Right ventricle myocardium inferior (tissue), 1 donor: Measurements from ENCODE around the gene AURKAIP1. TPM values are rescaled to one million over a fixed set of nuclear protein-coding genes. Genes with fewer than 3 reads are reported as not detected.
A peak's percentile ranks its signal among the peaks of the same experiment; 100 is the strongest.
"Not testable (repeated sequence)": the region's sequence is repeated elsewhere in the genome, so short reads cannot be mapped to it uniquely, and the experiment has no call there.

ENCODE experiments used
- ATAC-seq: fragments of 200-7000 bp; cut with Tn5 transposase; one replicate; pipeline ENCODE4 v1.9.1; 2020; ENCODE audit warnings: mild to moderate bottlenecking, moderate library complexity
- DNase-seq: peaks from one replicate; pipeline ENCODE4 v3.0.0; 2021; ENCODE audit errors: missing footprints
- intact Hi-C: fragments of 100-400 bp; cut with DNase I; formaldehyde crosslinking; loops from one replicate; pipeline ENCODE4 v1.11.0; 2022
- total RNA-seq: library from RNA; stranded (reverse); fragmentation: NEBNext Ultra II Directional; extraction: Animal tissue kit (Norgen Biotek cat#: 25700); gene quantifications from one replicate; pipeline ENCODE4 v1.2.1, GENCODE V29; 2021
- donor health status: DM: no; HTN: yes; CAD: no; lungs with severe emphysema.

AURKAIP1 gene
- total RNA-seq, 1 donor from 2014 or later = 265 TPM

- ATAC-seq = no peak
Measured at GRCh38 chr1:1370771-1371300, 4.2 kb downstream of the AURKAIP1 start.

GRCh38 chr1:1370094-1370493 is 4.9 kb downstream of the AURKAIP1 start:
- not testable (repeated sequence) for ATAC-seq
- DNase-seq = peak; percentile 21

More at GRCh38 chr1:1370771-1371300, 4.2 kb downstream of the AURKAIP1 start:
- DNase-seq = peak; percentile 33
- intact Hi-C loops = loop anchor here (2.0 kb wide), 1 partner anchor 248 kb away; no protein-coding TSS in a partner anchor

GRCh38 chr1:1367315-1367714 is 7.7 kb downstream of the AURKAIP1 start:
- no peak for ATAC-seq
- intact Hi-C loops = no loop called here

More at GRCh38 chr1:1370094-1370493, 4.9 kb downstream of the AURKAIP1 start:
- intact Hi-C loops = loop anchor here (2.0 kb wide), 1 partner anchor 247 kb away; no protein-coding TSS in a partner anchor

GRCh38 chr1:1366699-1367066 is 8.3 kb downstream of the AURKAIP1 start:
- ATAC-seq = no peak
- intact Hi-C loops = no loop called here

More at GRCh38 chr1:1367315-1367714, 7.7 kb downstream of the AURKAIP1 start:
- DNase-seq = no peak

GRCh38 chr1:1365875-1366698 is 8.9 kb downstream of the AURKAIP1 start:
- DNase-seq = peak; percentile 15
- intact Hi-C loops = no loop called here
- ATAC-seq = no peak

More at GRCh38 chr1:1366699-1367066, 8.3 kb downstream of the AURKAIP1 start:
- no peak for DNase-seq

- ATAC-seq (no peak), DNase-seq (peak; percentile 55)
- intact Hi-C loops = no loop called here
Measured at GRCh38 chr1:1364266-1364665, 10.7 kb downstream of the AURKAIP1 start.

GRCh38 chr1:1361982-1362423 is 13.0 kb downstream of the AURKAIP1 start:
- ATAC-seq (peak; percentile 47), DNase-seq (peak; percentile 86)
- intact Hi-C loops = no loop called here

GRCh38 chr1:1361233-1361981 is 13.6 kb downstream of the AURKAIP1 start:
- intact Hi-C loops = no loop called here
- ATAC-seq = no peak
- peak; percentile 16 for DNase-seq

GRCh38 chr1:1360506-1361169 is 14.4 kb downstream of the AURKAIP1 start:
- DNase-seq (peak; percentile 78), ATAC-seq (peak; percentile 58)
- intact Hi-C loops = no loop called here

GRCh38 chr1:1359664-1360468 is 15.1 kb downstream of the AURKAIP1 start:
- ATAC-seq = peak; percentile 21
- intact Hi-C loops = no loop called here
- peak; percentile 68 for DNase-seq

GRCh38 chr1:1359308-1359663 is 15.7 kb downstream of the AURKAIP1 start:
- DNase-seq (peak; percentile 65), ATAC-seq (no peak)
- intact Hi-C loops = no loop called here

- peak; percentile 71 for ATAC-seq
- intact Hi-C loops = no loop called here
- peak; percentile 85 for DNase-seq
Measured at GRCh38 chr1:1358433-1359271, 16.4 kb downstream of the AURKAIP1 start, which contains the start of gene MXRA8. TSS of gene MXRA8 (minus strand) at chr1:1358555. CDS start at chr1:1358504, 51 bp downstream.

GRCh38 chr1:1357871-1358432 is 17.1 kb downstream of the AURKAIP1 start:
- ATAC-seq = no peak
- DNase-seq = peak; percentile 42
- intact Hi-C loops = no loop called here

- ATAC-seq = no peak
- DNase-seq = peak; percentile 59
- intact Hi-C loops = no loop called here
Measured at GRCh38 chr1:1356796-1357401, 18.1 kb downstream of the AURKAIP1 start.

- ATAC-seq (no peak), DNase-seq (peak; percentile 20)
- intact Hi-C loops = no loop called here
Measured at GRCh38 chr1:1356166-1356795, 18.7 kb downstream of the AURKAIP1 start.

- intact Hi-C loops = no loop called here
- DNase-seq = peak; percentile 73
- no peak for ATAC-seq
Measured at GRCh38 chr1:1355416-1355815, 19.6 kb downstream of the AURKAIP1 start.
